GM19193 (cell line): ENCODE data around the gene SEMA3D.

ENCODE experiments used
- POLR2A ChIP-seq: IDR thresholded peaks from 4 replicates; pipeline ENCODE4 v1.6.1; 2011; ENCODE audit not compliant: insufficient read depth, insufficient read length; ENCODE audit errors: extremely low read depth

Gene SEMA3D

GRCh38 chr7:85164376-85164775, 22.5 kb downstream of the SEMA3D start:
- TF ChIP-seq POLR2A: no peak

GRCh38 chr7:85162721-85163120, 24.1 kb downstream of the SEMA3D start:
- TF ChIP-seq POLR2A: no peak

GRCh38 chr7:85160223-85160622, 26.6 kb downstream of the SEMA3D start:
- no peak for TF ChIP-seq POLR2A

- no peak for TF ChIP-seq POLR2A
Measured at GRCh38 chr7:85159003-85159402, 27.9 kb downstream of the SEMA3D start.

- TF ChIP-seq POLR2A: no peak
Measured at GRCh38 chr7:85156661-85157208, 30.1 kb downstream of the SEMA3D start.

- TF ChIP-seq POLR2A: no peak
Measured at GRCh38 chr7:85154282-85154937, 32.4 kb downstream of the SEMA3D start.

- TF ChIP-seq POLR2A: no peak
Measured at GRCh38 chr7:85153715-85154114, 33.1 kb downstream of the SEMA3D start.

GRCh38 chr7:85150624-85151023, 36.2 kb downstream of the SEMA3D start:
- no peak for TF ChIP-seq POLR2A

- no peak for TF ChIP-seq POLR2A
Measured at GRCh38 chr7:85144771-85145170, 42.1 kb downstream of the SEMA3D start.

GRCh38 chr7:85135977-85136376, 50.9 kb downstream of the SEMA3D start:
- TF ChIP-seq POLR2A: no peak

- TF ChIP-seq POLR2A: no peak
Measured at GRCh38 chr7:85133560-85133959, 53.3 kb downstream of the SEMA3D start.

- no peak for TF ChIP-seq POLR2A
Measured at GRCh38 chr7:85133006-85133405, 53.9 kb downstream of the SEMA3D start.

- no peak for TF ChIP-seq POLR2A
Measured at GRCh38 chr7:85130702-85131101, 56.2 kb downstream of the SEMA3D start.

- no peak for TF ChIP-seq POLR2A
Measured at GRCh38 chr7:85126383-85126782, 60.5 kb downstream of the SEMA3D start.

- TF ChIP-seq POLR2A: no peak
Measured at GRCh38 chr7:85125651-85126131, 61.2 kb downstream of the SEMA3D start.

GRCh38 chr7:85125176-85125575, 61.7 kb downstream of the SEMA3D start:
- no peak for TF ChIP-seq POLR2A
